ENCODE data around the gene WDR5.

WDR5 gene

DNA sequence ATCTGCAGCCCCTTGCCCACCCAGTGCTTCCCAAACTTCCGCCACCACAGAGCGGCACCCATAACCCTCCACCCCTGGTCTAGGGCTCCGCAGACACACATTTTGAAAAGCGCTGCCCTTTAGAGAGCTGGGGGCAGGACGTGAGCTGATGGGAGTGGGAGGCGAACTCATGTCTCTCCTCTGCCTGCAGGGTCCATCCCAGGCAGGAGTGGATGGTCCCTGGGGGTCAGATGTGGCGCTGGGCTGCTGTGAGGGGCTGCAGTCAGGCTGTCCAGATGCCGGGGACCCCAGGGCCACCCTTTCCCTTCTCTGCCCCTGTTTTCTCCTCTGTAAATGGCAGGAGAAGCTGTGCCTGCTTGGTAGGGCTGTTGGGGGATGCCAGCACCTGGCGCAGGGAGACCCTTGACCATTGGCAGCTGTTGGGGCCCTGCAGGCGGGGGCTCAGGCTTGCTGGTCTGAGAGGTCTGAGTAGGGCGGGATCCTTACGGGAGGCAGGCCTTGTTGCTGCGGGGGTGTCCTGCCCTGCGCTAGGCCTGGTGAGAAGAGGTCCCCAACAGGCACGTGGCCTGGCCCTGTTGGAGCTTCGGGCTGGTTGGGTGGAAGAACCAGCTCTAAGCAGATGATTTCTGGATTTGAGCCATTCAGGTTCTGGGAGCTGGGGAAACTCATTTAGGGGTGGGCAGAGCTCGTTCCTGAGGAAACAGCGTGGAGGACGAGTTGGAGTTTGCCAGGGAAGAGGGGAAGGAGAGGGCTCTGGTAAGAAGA lies 38.8 kb downstream of the WDR5 start:
- no peak for DNase-seq

GRCh38 chr9:134175291-134175807 lies 39.5 kb downstream of the WDR5 start:
- no peak for DNase-seq

DNA sequence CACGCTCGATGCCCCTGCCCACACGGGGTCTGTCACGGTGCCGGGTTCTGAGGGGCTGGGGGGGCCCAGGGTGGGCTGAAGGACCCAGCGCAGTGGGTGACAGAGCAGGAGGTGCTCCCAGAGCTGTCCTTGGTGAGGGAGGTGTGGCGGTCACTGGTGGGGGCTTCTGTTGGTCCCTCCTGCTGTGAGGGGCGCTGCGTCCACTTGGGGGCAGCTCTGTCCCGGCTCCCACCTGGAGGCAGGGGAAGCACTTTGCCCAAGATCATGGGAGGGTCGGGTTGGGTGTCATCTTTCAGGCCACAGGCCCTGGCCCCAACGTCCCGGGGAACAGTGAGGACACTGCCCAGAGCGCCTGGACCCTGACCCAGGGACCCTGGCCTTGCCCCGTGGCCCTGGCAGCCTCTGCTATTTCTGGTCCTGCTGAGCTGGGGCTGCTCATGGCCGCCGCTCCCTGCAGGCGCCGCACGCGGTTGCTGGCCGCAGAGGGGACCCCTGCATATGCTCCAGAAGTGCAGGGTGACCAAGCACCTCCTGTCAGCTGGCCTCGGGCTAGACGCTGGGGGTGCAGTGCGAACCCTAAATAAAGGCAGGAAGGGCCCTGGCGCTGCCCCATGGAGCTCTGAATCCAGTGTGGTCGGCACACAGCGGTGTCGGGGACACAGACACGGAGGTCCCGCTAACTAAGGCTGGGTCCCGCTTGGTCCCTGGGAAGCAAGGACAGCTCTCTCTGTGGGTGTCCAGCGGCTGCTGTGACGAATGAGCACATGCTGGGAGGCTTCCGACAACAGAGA lies 40.1 kb downstream of the WDR5 start:
- DNase-seq: no peak

GRCh38 chr9:134176599-134176968 lies 40.7 kb downstream of the WDR5 start:
- no peak for DNase-seq

GRCh38 chr9:134177186-134177585 lies 41.3 kb downstream of the WDR5 start:
- no peak for DNase-seq

DNA sequence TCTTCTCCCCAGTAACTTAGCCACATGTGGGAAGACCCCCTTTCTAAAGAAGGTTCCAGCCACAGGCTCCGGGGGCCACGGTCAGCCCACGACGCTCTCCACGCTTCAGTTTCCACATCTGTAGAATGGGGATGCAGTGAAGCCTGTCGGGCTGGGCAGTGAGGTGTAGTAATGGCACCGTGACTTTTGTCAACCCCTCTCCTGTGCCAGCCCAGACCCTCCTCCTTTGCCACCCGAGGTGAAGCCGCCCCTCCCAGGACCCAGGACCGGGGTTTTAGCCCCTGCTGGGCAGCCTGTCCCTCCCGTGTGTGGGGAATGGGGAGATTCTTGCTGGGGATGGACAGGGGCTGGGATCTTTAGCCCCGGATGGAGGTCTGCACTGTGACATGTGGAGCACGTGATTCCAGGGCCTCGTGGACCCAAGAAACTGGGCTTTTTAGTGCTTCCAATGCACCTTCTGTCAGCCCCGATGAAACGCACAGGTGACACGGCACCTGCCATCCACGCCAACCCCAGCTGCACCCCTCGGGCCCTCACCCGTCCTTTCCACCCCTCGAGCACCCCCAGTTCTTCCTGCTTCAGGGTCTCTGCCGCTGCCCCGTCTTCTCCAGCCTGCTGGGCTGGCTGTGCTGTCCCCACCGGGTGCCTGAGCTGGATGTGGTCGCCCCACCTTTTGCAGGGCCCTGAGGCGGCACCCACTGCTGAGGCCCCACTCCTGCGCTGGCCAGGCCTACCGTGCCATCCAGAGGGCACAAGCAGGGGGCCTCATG lies 41.9 kb downstream of the WDR5 start:
- no peak for DNase-seq

DNA sequence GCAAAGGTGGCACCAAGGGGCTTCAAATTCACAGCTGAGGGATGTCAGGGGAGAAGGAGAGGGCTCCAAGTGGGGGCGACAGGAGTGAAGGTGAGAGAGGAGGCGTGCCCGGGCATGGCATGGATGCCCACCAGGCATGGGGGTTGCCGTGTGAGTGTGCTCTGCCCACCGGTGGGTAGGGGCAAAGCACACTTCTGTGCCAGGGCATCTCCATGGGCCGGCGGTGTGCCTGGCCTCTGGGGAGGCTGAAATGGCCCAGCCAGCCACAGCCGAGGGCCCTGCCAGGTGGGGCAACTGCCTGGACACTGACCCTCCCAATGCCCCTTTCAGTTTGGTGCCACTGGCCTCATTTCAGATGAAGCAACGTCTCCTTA lies 42.5 kb downstream of the WDR5 start:
- no peak for DNase-seq

DNA sequence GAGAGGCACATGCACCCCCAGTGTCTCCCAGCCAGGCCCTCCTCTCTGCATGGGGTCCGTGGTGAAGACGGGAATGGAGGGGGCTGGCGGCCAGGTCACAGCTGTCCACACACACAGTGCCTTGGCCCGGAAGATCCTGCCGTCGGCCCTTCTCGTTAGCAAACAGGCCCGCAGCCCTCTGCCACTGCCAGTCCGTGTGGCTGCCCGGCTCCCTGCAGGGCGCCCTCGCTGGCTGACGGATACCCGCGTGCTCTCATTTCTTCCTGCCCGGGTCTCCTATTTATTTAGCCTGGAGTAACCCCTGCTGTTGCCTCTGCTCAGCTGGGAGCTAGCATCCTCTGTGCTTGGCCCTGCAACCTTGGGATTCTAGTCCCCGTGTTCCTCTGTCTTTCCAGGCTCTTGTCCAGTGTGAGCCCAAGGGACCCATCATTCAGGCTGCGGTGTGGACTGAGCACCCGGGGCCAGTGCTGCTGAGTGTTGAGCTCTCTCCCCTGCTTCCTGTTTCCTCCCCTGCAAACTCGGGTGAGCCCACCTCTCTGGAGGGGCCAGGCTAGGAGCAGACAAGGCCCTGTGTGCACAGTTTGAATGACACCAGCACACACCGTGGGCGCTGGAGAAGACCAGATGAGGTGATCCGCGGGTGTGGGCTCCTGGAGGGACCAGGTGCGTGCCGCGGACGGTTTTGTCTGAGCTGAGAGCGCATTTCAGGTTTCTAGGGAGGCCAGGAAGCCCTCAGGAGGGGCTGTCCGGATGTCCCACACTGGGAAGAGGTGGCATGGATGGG lies 43.1 kb downstream of the WDR5 start:
- no peak for DNase-seq

DNA sequence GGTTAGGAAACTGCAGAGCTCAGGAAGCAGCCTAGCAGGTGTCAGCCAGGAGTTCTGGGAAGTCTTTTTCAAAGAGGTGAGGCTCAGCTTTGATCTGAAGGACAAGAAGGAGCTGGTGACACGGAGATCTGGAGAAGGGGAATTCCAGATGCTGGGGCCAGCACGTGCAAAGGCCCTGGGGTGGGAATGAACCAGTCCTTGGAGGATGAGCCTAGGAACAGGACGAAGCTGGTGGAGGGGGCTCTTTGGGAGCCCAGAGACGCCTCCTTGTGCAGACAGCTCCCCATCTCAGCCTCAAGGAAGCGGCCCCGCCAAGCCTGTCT lies 43.7 kb downstream of the WDR5 start:
- no peak for DNase-seq

DNA sequence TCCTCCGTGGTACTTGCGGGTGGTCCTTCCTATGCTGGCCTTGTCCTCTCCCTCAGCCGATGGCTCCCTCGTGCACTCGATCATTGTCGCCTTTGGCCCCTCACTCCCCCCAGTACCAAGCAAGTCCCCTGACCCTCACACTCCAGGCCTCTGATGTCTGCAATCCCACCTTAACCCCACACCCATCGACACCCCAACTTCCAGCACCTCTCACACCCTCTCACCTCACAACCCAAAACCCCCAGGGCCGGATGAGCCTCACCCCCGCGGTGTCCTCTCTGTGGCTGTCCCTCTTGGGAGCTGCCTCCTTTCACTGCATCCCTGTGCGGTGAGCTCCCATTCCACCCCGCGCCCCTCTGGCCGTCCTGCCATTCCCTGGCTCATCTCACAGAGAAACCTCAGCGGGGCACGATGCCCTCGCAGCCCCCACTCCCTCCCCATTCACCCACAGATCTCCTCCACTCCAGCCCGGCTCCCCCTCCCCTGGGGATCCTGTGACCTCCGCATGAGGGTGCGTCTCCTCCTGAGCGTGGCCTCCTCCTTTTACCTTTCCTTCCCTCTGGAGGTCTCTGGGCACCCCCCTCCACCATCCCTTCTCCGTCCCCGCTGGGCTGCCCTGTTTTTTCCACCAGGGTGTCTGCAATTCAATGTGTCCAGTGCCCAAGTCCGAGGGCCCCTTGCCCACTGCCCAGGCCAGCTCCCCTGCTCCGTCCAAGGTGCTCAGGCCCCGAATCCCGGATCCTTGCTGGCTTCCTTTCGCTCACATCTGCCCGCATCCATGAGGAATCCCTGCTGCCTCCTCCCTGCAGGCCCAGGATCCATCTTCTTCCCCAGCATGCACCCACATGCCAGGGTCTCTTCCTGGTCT lies 44.3 kb downstream of the WDR5 start:
- no peak for DNase-seq

DNA sequence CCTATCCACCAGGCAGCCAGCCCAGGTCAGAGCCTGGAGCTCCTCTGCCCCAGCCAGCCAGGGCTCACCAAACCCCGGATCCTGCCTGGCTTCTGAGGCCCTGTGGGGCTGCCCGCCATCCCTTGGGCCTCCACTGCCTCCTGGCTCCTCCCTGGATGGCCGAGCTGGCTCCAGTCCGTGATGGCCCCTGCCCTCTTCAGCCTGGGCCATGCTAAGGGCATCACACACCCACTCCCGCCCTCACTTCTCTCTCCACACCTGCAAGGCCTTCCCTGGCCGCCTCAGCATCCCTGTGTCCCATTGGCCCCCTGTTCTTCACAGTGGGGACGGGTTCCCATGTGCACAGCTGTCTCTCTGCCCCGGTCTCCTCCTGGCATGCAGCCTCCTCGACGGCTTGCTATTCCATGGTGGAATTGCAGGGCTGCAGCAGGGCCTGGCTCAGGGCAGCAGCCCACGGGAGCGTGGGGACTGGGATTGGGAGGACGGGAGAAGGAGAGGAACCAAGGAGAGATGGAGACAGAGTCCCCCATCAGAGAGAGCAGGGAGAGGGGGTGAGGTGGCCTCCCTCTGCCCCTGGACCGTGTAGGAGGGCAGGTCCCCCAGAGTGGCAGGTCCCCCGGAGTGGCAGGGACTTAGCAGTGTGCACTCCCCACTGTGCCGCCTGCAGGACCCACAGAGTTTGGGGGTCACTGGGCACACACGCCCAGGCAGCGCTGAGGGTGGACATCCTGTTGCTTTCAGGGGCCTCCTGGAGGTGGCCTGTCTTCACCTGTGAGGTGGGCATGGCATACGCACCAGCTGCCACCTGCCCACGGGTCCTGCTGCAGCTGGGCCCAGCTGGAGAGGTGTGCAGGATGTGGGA lies 45.1 kb downstream of the WDR5 start:
- DNase-seq: no peak

- DNase-seq: no peak
Measured at GRCh38 chr9:134181648-134182034, 45.8 kb downstream of the WDR5 start.

DNA sequence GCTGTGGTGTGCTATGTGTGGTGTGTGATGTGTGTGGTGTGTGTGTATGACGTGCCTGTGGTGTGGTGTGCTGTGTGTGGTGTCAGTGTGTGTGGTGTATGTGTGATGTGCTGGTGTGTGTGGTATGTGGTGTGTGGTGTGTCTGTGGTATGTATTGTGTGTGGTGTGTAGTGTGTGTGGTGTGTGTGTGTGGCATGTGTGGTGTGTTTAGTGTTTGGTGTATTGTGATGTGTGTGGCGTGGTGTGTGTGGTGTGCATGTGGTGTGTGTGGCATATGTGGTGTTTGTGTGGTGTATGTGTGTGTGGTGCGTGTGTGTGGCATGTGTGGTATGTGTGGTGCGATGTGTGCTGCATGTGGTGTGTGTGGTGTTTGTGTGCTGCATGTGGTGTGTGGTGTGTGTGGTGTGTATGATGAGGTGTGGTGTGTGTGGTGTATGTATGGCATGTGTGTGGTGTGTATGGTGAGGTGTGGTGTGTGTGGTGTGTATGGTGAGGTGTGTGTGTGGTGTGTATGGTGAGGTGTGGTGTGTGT lies 46.7 kb downstream of the WDR5 start:
- DNase-seq: no peak

- no peak for DNase-seq
Measured at GRCh38 chr9:134185536-134186011, 49.7 kb downstream of the WDR5 start.

GRCh38 chr9:134186471-134187109 lies 50.7 kb downstream of the WDR5 start:
- DNase-seq: no peak

GRCh38 chr9:134187110-134187531 lies 51.2 kb downstream of the WDR5 start:
- DNase-seq: no peak

DNA sequence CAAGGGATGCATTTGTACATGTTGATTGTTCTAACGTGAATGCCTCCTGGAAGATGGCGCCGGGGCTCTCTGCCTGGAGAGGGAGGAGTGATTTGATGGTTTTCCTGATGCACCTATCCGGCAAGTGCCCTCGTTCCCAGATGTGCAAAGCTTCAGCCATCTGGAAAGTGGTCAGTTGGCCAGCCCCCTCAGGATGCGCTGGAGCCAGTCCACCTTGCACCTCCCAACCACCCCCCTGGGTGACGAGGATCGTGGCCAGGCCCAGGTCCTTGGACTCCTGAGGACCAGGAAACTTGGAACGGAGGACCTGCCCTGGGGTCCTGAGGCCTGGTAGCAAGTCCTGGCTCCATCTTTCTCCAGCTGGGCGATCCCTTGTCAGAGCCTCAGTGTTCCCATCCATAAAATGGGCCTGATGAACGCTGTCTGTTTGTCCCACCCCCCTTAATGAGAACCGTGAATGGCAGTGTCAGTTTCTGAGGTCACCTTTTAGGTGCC lies 52.1 kb downstream of the WDR5 start:
- no peak for DNase-seq

DNA sequence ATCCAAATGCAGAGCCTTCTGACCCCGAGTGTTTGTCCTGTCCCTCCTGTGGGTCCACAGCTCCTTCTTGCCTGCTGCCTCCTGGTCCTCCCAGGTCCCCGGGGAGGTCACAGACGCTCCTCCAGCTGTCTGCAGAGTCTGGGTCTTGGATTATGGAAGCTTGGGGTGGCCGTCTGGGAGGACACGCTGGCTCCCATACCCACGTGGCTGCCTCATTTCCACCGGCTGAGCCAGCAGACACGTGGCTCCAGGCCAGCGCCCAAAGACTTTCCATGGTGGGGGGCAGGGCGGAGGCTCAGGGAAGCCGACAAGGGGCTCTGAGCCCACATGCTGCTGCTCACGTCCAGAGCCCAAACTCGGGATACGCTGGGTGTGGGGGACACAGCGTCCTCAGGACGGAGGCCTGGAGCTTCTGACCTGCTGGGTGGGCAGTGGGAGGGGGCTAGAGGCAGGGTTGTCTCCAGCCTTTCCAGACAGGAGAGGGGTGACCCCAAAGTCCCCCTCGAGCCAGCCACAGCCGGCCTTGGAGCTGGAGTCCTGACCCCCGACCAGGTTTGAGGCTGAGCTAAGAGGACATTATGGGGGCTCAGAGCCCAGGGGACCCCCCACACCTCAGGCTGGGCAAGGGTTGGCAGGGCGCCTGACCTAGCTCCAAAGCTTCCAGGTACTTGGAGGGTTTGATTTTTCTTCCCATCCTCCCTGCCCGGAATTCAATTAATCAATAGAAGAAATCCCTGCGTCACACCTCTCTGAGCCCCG lies 52.7 kb downstream of the WDR5 start:
- DNase-seq: no peak

DNA sequence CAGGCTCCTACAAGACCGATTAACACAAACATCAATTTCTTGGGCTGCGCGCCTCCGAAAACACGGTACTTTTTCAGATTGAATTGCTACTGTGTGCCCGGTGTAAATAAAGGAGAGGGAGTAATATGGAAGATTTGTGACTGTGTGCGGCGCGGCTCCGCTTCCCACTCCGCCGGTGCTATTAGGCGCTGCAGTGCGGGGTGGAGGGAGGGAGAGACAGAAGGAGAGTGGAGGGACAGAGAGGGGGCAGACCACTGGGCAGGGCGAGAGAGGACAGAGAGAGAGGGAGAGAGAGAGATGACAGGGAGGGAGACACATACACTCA lies 53.2 kb downstream of the WDR5 start:
- no peak for DNase-seq

Data from cortex of kidney (tissue), 1 donor.